ENCODE measurements around the gene CEP57.

DNA sequence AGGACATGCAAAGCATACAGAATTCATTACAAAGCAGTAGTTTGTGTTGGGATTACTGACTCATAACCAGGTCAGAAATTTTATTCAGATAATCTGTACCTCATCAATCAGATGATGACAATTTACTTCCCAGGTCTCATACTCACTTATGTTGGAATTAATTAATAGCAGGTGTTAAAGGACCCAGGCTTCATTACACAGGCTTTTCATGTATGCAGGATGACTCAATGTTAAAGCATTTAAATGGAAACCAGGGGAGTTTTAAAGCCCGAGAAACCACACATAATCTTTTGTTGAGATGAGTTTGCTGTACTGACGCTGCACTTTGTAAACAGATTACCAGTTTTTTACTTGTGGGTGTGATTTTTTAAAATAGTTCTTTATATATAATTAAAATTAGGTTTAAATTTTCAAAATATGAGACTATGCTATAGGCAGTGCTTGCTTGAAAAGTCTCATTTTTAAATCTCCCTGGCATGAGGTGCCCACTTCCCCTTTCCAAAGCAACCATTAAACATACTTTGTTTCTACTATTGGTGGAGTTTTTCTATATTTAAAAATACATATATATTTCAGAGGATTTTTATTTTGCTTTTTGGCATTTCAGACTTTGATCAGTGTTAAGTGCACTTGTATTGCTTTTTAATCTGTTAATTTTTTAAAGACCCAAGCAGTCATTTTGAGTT lies 41.0 kb downstream of the CEP57 start:
- TF ChIP-seq POLR2AphosphoS5 (IDR thresholded peaks at IDR 0.05) (no peak), POLR2A (IDR thresholded peaks at IDR 0.05) (no peak)
- TF ChIP-seq, protein P1, sequence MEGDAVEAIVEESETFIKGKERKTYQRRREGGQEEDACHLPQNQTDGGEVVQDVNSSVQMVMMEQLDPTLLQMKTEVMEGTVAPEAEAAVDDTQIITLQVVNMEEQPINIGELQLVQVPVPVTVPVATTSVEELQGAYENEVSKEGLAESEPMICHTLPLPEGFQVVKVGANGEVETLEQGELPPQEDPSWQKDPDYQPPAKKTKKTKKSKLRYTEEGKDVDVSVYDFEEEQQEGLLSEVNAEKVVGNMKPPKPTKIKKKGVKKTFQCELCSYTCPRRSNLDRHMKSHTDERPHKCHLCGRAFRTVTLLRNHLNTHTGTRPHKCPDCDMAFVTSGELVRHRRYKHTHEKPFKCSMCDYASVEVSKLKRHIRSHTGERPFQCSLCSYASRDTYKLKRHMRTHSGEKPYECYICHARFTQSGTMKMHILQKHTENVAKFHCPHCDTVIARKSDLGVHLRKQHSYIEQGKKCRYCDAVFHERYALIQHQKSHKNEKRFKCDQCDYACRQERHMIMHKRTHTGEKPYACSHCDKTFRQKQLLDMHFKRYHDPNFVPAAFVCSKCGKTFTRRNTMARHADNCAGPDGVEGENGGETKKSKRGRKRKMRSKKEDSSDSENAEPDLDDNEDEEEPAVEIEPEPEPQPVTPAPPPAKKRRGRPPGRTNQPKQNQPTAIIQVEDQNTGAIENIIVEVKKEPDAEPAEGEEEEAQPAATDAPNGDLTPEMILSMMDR (IDR thresholded peaks at IDR 0.05), result no peak
